ENCODE data around the gene EIF4G3. TPM values are rescaled to one million over a fixed set of nuclear protein-coding genes. Genes with fewer than 3 reads are reported as not detected.

The EIF4G3 gene
- total and polyA plus RNA-seq, 3 experiments from 2014 or later = 13.0 to 51.3 (median 46.8) TPM

GRCh38 chr1:21005466-21006239, 171.0 kb downstream of the EIF4G3 start:
- no peak overlapping the region for H3K27ac ChIP-seq (ENCODE audit: low read depth, low read length)
- H3K27me3 ChIP-seq (ENCODE audit: insufficient read depth, low read length, poor library complexity, severe bottlenecking) = no peaks in the 10 kb centered on the region
- ChIA-PET CTCF (no interaction called here), POLR2A (no interaction called here)
- no peaks in the 10 kb centered on the region for H3K9me3 ChIP-seq (ENCODE audit: low read length)
- H3K36me3 Mint-ChIP-seq = peaks cover 6 to 13% (median 10%) of the 10 kb centered on the region in 3 donors
- H3K27ac Mint-ChIP-seq = no peak overlapping the region
- H3K36me3 ChIP-seq (ENCODE audit: insufficient read depth, low read length) = no peaks in the 10 kb centered on the region
- H3K9me3 Mint-ChIP-seq = no peaks in the 10 kb centered on the region
- no peaks in the 10 kb centered on the region for H3K4me1 ChIP-seq (ENCODE audit: insufficient read depth, low read length)
- no peak overlapping the region for H3K4me3 ChIP-seq (ENCODE audit: low read length)
- H3K4me1 Mint-ChIP-seq = peaks cover 0 to 3% (median 0%) of the 10 kb centered on the region in 3 donors
- H3K27me3 Mint-ChIP-seq = no peaks in the 10 kb centered on the region
- H3K4me3 Mint-ChIP-seq = no peak overlapping the region
- DNase-seq = no peak

- H3K27ac Mint-ChIP-seq = no peak overlapping the region
- H3K36me3 ChIP-seq (ENCODE audit: insufficient read depth, low read length) = no peaks in the 10 kb centered on the region
- no peaks in the 10 kb centered on the region for H3K27me3 ChIP-seq (ENCODE audit: insufficient read depth, low read length, poor library complexity, severe bottlenecking)
- no peaks in the 10 kb centered on the region for H3K4me1 ChIP-seq (ENCODE audit: insufficient read depth, low read length)
- POLR2A ChIA-PET = interaction anchor here (0.7 kb wide), 1 partner anchor 19 kb away, joined by 6 read pairs; no protein-coding TSS in a partner anchor
- H3K36me3 Mint-ChIP-seq = peaks cover 6 to 20% (median 13%) of the 10 kb centered on the region in 3 donors
- H3K9me3 ChIP-seq (ENCODE audit: low read length) = no peaks in the 10 kb centered on the region
- no peak for DNase-seq
- H3K4me3 Mint-ChIP-seq = no peak overlapping the region
- H3K27ac ChIP-seq (ENCODE audit: low read depth, low read length) = no peak overlapping the region
- H3K4me3 ChIP-seq (ENCODE audit: low read length) = no peak overlapping the region
- no peaks in the 10 kb centered on the region for H3K27me3 Mint-ChIP-seq
- CTCF ChIA-PET = interaction anchor here (1.5 kb wide), 1 partner anchor 12 kb away, joined by 4 read pairs; no protein-coding TSS in a partner anchor
- peaks cover 0 to 4% (median 4%) of the 10 kb centered on the region in 3 donors for H3K4me1 Mint-ChIP-seq
- H3K9me3 Mint-ChIP-seq = no peaks in the 10 kb centered on the region
Measured at GRCh38 chr1:21003281-21004045, 173.2 kb downstream of the EIF4G3 start.

- ChIA-PET CTCF (no interaction called here), POLR2A (no interaction called here)
- no peak overlapping the region for H3K27ac ChIP-seq (ENCODE audit: low read depth, low read length)
- H3K27me3 ChIP-seq (ENCODE audit: insufficient read depth, low read length, poor library complexity, severe bottlenecking) = no peaks in the 10 kb centered on the region
- peaks cover 6 to 20% (median 13%) of the 10 kb centered on the region in 3 donors for H3K36me3 Mint-ChIP-seq
- no peaks in the 10 kb centered on the region for H3K9me3 ChIP-seq (ENCODE audit: low read length)
- no peaks in the 10 kb centered on the region for H3K36me3 ChIP-seq (ENCODE audit: insufficient read depth, low read length)
- H3K4me1 ChIP-seq (ENCODE audit: insufficient read depth, low read length) = no peaks in the 10 kb centered on the region
- peak overlapping the region in 1 of 8 donors; percentile 58 for H3K27ac Mint-ChIP-seq
- DNase-seq = no peak
- H3K9me3 Mint-ChIP-seq = no peaks in the 10 kb centered on the region
- H3K4me3 Mint-ChIP-seq = no peak overlapping the region
- no peaks in the 10 kb centered on the region for H3K27me3 Mint-ChIP-seq
- H3K4me1 Mint-ChIP-seq = peaks cover 8 to 11% (median 10%) of the 10 kb centered on the region in 3 donors
- no peak overlapping the region for H3K4me3 ChIP-seq (ENCODE audit: low read length)
Measured at GRCh38 chr1:21001042-21001441, 175.7 kb downstream of the EIF4G3 start.

- H3K9me3 ChIP-seq (ENCODE audit: low read length) = no peaks in the 10 kb centered on the region
- H3K27ac ChIP-seq (ENCODE audit: low read depth, low read length) = no peak overlapping the region
- ChIA-PET CTCF (no interaction called here), POLR2A (no interaction called here)
- H3K4me1 ChIP-seq (ENCODE audit: insufficient read depth, low read length) = no peaks in the 10 kb centered on the region
- Mint-ChIP-seq H3K27me3 (no peaks in the 10 kb centered on the region), H3K4me1 (peaks cover 8 to 11% (median 10%) of the 10 kb centered on the region in 3 donors), H3K36me3 (peaks cover 6 to 20% (median 13%) of the 10 kb centered on the region in 3 donors), H3K9me3 (no peaks in the 10 kb centered on the region), H3K27ac (peak overlapping the region in 1 of 8 donors; percentile 12), H3K4me3 (no peak overlapping the region)
- H3K27me3 ChIP-seq (ENCODE audit: insufficient read depth, low read length, poor library complexity, severe bottlenecking) = no peaks in the 10 kb centered on the region
- H3K36me3 ChIP-seq (ENCODE audit: insufficient read depth, low read length) = no peaks in the 10 kb centered on the region
- DNase-seq = no peak
- no peak overlapping the region for H3K4me3 ChIP-seq (ENCODE audit: low read length)
Measured at GRCh38 chr1:21000245-21000594, 176.5 kb downstream of the EIF4G3 start.

- no peaks in the 10 kb centered on the region for H3K36me3 ChIP-seq (ENCODE audit: insufficient read depth, low read length)
- H3K4me3 ChIP-seq (ENCODE audit: low read length) = no peak overlapping the region
- no peaks in the 10 kb centered on the region for H3K27me3 ChIP-seq (ENCODE audit: insufficient read depth, low read length, poor library complexity, severe bottlenecking)
- no peak overlapping the region for H3K27ac ChIP-seq (ENCODE audit: low read depth, low read length)
- no peaks in the 10 kb centered on the region for H3K9me3 ChIP-seq (ENCODE audit: low read length)
- no peak for DNase-seq
- H3K9me3 Mint-ChIP-seq = no peaks in the 10 kb centered on the region
- ChIA-PET CTCF (no interaction called here), POLR2A (no interaction called here)
- peaks cover 6 to 20% (median 13%) of the 10 kb centered on the region in 3 donors for H3K36me3 Mint-ChIP-seq
- no peaks in the 10 kb centered on the region for H3K27me3 Mint-ChIP-seq
- H3K27ac Mint-ChIP-seq = no peak overlapping the region
- H3K4me1 ChIP-seq (ENCODE audit: insufficient read depth, low read length) = no peaks in the 10 kb centered on the region
- peaks cover 8 to 11% (median 10%) of the 10 kb centered on the region in 3 donors for H3K4me1 Mint-ChIP-seq
- H3K4me3 Mint-ChIP-seq = no peak overlapping the region
Measured at GRCh38 chr1:20999525-21000244, 177.0 kb downstream of the EIF4G3 start.

GRCh38 chr1:20998826-20999225, 177.9 kb downstream of the EIF4G3 start:
- no peak for DNase-seq
- Histone ChIP-seq H3K27me3 (ENCODE audit: insufficient read depth, low read length, poor library complexity, severe bottlenecking) (no peaks in the 10 kb centered on the region), H3K4me3 (ENCODE audit: low read length) (no peak overlapping the region), H3K36me3 (ENCODE audit: insufficient read depth, low read length) (no peaks in the 10 kb centered on the region), H3K9me3 (ENCODE audit: low read length) (no peaks in the 10 kb centered on the region), H3K4me1 (ENCODE audit: insufficient read depth, low read length) (no peaks in the 10 kb centered on the region), H3K27ac (ENCODE audit: low read depth, low read length) (no peak overlapping the region)
- peaks cover 8 to 11% (median 10%) of the 10 kb centered on the region in 3 donors for H3K4me1 Mint-ChIP-seq
- peak overlapping the region in 1 of 8 donors; percentile 40 for H3K27ac Mint-ChIP-seq
- ChIA-PET POLR2A (no interaction called here), CTCF (no interaction called here)
- no peaks in the 10 kb centered on the region for H3K27me3 Mint-ChIP-seq
- peaks cover 6 to 20% (median 13%) of the 10 kb centered on the region in 3 donors for H3K36me3 Mint-ChIP-seq
- no peaks in the 10 kb centered on the region for H3K9me3 Mint-ChIP-seq
- H3K4me3 Mint-ChIP-seq = no peak overlapping the region

- Histone ChIP-seq H3K27ac (ENCODE audit: low read depth, low read length) (no peak overlapping the region), H3K9me3 (ENCODE audit: low read length) (no peaks in the 10 kb centered on the region), H3K4me3 (ENCODE audit: low read length) (no peak overlapping the region), H3K36me3 (ENCODE audit: insufficient read depth, low read length) (no peaks in the 10 kb centered on the region), H3K27me3 (ENCODE audit: insufficient read depth, low read length, poor library complexity, severe bottlenecking) (no peaks in the 10 kb centered on the region), H3K4me1 (ENCODE audit: insufficient read depth, low read length) (no peaks in the 10 kb centered on the region)
- no peak overlapping the region for H3K4me3 Mint-ChIP-seq
- CTCF ChIA-PET = no interaction called here
- peaks cover 10 to 17% (median 11%) of the 10 kb centered on the region in 3 donors for H3K4me1 Mint-ChIP-seq
- peak overlapping the region in 5 of 8 donors; percentile 19 to 58 (median 40) for H3K27ac Mint-ChIP-seq
- no peak for DNase-seq
- peaks cover 6 to 20% (median 13%) of the 10 kb centered on the region in 3 donors for H3K36me3 Mint-ChIP-seq
- POLR2A ChIA-PET = no interaction called here
- H3K27me3 Mint-ChIP-seq = no peaks in the 10 kb centered on the region
- H3K9me3 Mint-ChIP-seq = no peaks in the 10 kb centered on the region
Measured at GRCh38 chr1:20997602-20998224, 179.0 kb downstream of the EIF4G3 start.
